ENCODE results near the gene NRXN3.

DNA sequence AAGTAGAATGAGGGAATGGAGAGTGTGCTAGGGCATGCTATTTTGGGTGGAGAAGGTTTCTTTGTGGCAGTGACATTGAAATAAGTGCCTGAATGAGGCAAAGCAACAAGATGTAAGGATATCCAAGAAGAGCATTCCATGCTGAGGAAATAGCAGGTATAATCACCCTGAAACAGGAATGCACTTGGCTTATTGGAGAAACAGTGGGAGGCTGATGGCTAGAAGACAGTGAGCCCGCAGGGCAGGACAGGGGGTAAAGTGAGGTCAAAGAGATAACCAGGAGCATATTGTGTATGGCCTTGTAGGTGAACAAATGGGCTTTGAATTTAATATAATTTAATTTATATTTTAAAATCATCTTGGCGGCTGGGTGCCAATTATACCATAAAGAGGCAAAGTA is 1164.1 kb downstream of the NRXN3 start:
- TF ChIP-seq, protein P1, sequence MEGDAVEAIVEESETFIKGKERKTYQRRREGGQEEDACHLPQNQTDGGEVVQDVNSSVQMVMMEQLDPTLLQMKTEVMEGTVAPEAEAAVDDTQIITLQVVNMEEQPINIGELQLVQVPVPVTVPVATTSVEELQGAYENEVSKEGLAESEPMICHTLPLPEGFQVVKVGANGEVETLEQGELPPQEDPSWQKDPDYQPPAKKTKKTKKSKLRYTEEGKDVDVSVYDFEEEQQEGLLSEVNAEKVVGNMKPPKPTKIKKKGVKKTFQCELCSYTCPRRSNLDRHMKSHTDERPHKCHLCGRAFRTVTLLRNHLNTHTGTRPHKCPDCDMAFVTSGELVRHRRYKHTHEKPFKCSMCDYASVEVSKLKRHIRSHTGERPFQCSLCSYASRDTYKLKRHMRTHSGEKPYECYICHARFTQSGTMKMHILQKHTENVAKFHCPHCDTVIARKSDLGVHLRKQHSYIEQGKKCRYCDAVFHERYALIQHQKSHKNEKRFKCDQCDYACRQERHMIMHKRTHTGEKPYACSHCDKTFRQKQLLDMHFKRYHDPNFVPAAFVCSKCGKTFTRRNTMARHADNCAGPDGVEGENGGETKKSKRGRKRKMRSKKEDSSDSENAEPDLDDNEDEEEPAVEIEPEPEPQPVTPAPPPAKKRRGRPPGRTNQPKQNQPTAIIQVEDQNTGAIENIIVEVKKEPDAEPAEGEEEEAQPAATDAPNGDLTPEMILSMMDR (IDR thresholded peaks at IDR 0.05), result no peak
- TF ChIP-seq POLR2AphosphoS5 (IDR thresholded peaks at IDR 0.05; ENCODE audit: low read depth, low read length), result no peak
- TF ChIP-seq, protein P2, sequence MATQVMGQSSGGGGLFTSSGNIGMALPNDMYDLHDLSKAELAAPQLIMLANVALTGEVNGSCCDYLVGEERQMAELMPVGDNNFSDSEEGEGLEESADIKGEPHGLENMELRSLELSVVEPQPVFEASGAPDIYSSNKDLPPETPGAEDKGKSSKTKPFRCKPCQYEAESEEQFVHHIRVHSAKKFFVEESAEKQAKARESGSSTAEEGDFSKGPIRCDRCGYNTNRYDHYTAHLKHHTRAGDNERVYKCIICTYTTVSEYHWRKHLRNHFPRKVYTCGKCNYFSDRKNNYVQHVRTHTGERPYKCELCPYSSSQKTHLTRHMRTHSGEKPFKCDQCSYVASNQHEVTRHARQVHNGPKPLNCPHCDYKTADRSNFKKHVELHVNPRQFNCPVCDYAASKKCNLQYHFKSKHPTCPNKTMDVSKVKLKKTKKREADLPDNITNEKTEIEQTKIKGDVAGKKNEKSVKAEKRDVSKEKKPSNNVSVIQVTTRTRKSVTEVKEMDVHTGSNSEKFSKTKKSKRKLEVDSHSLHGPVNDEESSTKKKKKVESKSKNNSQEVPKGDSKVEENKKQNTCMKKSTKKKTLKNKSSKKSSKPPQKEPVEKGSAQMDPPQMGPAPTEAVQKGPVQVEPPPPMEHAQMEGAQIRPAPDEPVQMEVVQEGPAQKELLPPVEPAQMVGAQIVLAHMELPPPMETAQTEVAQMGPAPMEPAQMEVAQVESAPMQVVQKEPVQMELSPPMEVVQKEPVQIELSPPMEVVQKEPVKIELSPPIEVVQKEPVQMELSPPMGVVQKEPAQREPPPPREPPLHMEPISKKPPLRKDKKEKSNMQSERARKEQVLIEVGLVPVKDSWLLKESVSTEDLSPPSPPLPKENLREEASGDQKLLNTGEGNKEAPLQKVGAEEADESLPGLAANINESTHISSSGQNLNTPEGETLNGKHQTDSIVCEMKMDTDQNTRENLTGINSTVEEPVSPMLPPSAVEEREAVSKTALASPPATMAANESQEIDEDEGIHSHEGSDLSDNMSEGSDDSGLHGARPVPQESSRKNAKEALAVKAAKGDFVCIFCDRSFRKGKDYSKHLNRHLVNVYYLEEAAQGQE (IDR thresholded peaks at IDR 0.05; ENCODE audit: insufficient read depth in 1 of 2, low read depth in 2 of 2, low read length in 1 of 2), result no peak
- TF ChIP-seq TCF7L2 (IDR thresholded peaks at IDR 0.05; ENCODE audit: low read depth, low read length), result no peak

All from Panc1 (cell line).